Natural killer cell (primary cell): Measurements from ENCODE around the gene BIRC7. TPM values are rescaled to one million over a fixed set of nuclear protein-coding genes. Genes with fewer than 3 reads are reported as not detected.

Experiments used
- ATAC-seq, 3 donors: fragments of 150-1000 bp in 2 of 3; fragments of 200-7000 bp in 1 of 3; cut with Tn5 transposase; 1 replicate in 1 of 3; 2 replicates in 2 of 3; pipeline ENCODE4 v1.10.0; 2021; ENCODE audit warnings: mild to moderate bottlenecking in 2 of 3, moderate library complexity in 2 of 3
- DNase-seq, 2 donors: peaks; one replicate each; pipeline versions ENCODE4 v3.0.0 to v3.0.0-alpha.2; 2013 to 2021; ENCODE audit warnings: mixed read lengths in 1 of 2
- H3K27ac ChIP-seq: one replicate; pipeline ENCODE4 v1.5.1; 2013; ENCODE audit warnings: mild to moderate bottlenecking, low read length
- H3K27me3 ChIP-seq: one replicate; pipeline ENCODE4 v1.6.1; 2013; ENCODE audit warnings: low read length; ENCODE audit not compliant: control insufficient read depth, insufficient read depth
- H3K36me3 ChIP-seq: one replicate; pipeline ENCODE4 v1.6.1; 2013; ENCODE audit warnings: low read length; ENCODE audit not compliant: control insufficient read depth, insufficient read depth
- H3K4me1 ChIP-seq: one replicate; pipeline ENCODE4 v1.6.1; 2013; ENCODE audit warnings: low read length; ENCODE audit not compliant: control insufficient read depth, insufficient read depth
- H3K4me3 ChIP-seq: one replicate; pipeline ENCODE4 v1.5.1; 2013; ENCODE audit warnings: low read length
- H3K9me3 ChIP-seq: one replicate; pipeline ENCODE4 v1.6.1; 2013; ENCODE audit warnings: low read length; ENCODE audit not compliant: control insufficient read depth, insufficient read depth
- H3K27ac Mint-ChIP-seq, 2 donors: one replicate each; pipeline ENCODE4 v1.8.0; 2022; ENCODE audit warnings: mild to moderate bottlenecking in 2 of 2, mixed read lengths in 2 of 2, moderate library complexity in 1 of 2
- H3K27me3 Mint-ChIP-seq, 2 donors: one replicate each; pipeline ENCODE4 v1.8.0; 2022; ENCODE audit warnings: low read depth in 2 of 2, mixed read lengths in 2 of 2
- H3K36me3 Mint-ChIP-seq: one replicate; pipeline ENCODE4 v1.8.0; 2022; ENCODE audit warnings: mixed read lengths
- H3K4me1 Mint-ChIP-seq, 2 donors: one replicate each; pipeline ENCODE4 v1.8.0; 2022; ENCODE audit warnings: mixed read lengths in 2 of 2
- H3K4me3 Mint-ChIP-seq: one replicate; pipeline ENCODE4 v1.8.0; 2022; ENCODE audit warnings: mild to moderate bottlenecking, moderate library complexity, mixed read lengths
- H3K9me3 Mint-ChIP-seq, 2 donors: one replicate each; pipeline ENCODE4 v1.8.0; 2022; ENCODE audit warnings: mixed read lengths in 2 of 2
- WGBS: methylation state at CpG from one replicate; pipeline ENCODE4 v1.1.7; 2013; ENCODE audit warnings: missing lambda C conversion rate; ENCODE audit not compliant: insufficient coverage; 5-methylcytosine and 5-hydroxymethylcytosine counted together
- intact Hi-C: fragments of 100-400 bp; cut with micrococcal nuclease; formaldehyde crosslinking; loops from one replicate; pipeline ENCODE4 v1.14.2; 2022
- total RNA-seq, 4 donors: library from RNA; stranded (reverse); fragments of 120-200 nt in 1 of 4; gene quantifications; one replicate each; pipeline versions ENCODE4 v1.2.3 to v1.2.4, GENCODE V29; 2013 to 2022
- TF ChIP-seq, protein P1 (sequence below): fragments of 200-600 bp; IDR thresholded peaks from one replicate; pipeline ENCODE4 v1.8.0; 2022; ENCODE audit warnings: antibody characterized with exemption

BIRC7 gene
- total RNA-seq, 3 donors from 2014 or later (not counting 1 experiment from before 2014, with no cell fraction given): not detected

- H3K27ac Mint-ChIP-seq: no peak overlapping the region
- H3K36me3 Mint-ChIP-seq: no peaks in the 10 kb centered on the region
- Histone ChIP-seq H3K27me3 (peaks cover 16% of the 10 kb centered on the region), H3K36me3 (no peaks in the 10 kb centered on the region), H3K4me1 (peaks cover 3% of the 10 kb centered on the region), H3K27ac (no peak overlapping the region), H3K4me3 (no peak overlapping the region), H3K9me3 (no peaks in the 10 kb centered on the region)
- ATAC-seq: no peak
- H3K27me3 Mint-ChIP-seq: peaks cover 22 to 23% of the 10 kb centered on the region in 2 donors
- WGBS: 53% methylated on average over 16 of the region's 18 CpGs
- H3K9me3 Mint-ChIP-seq: no peaks in the 10 kb centered on the region
- H3K4me3 Mint-ChIP-seq: no peak overlapping the region
- intact Hi-C loops: no loop called here
- TF ChIP-seq, protein P1, sequence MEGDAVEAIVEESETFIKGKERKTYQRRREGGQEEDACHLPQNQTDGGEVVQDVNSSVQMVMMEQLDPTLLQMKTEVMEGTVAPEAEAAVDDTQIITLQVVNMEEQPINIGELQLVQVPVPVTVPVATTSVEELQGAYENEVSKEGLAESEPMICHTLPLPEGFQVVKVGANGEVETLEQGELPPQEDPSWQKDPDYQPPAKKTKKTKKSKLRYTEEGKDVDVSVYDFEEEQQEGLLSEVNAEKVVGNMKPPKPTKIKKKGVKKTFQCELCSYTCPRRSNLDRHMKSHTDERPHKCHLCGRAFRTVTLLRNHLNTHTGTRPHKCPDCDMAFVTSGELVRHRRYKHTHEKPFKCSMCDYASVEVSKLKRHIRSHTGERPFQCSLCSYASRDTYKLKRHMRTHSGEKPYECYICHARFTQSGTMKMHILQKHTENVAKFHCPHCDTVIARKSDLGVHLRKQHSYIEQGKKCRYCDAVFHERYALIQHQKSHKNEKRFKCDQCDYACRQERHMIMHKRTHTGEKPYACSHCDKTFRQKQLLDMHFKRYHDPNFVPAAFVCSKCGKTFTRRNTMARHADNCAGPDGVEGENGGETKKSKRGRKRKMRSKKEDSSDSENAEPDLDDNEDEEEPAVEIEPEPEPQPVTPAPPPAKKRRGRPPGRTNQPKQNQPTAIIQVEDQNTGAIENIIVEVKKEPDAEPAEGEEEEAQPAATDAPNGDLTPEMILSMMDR: no peak
- no peaks in the 10 kb centered on the region for H3K4me1 Mint-ChIP-seq
- DNase-seq: no peak
Observed at GRCh38 chr20:63232235-63233060, 3.3 kb upstream of the BIRC7 start.

GRCh38 chr20:63233061-63233344 is 2.7 kb upstream of the BIRC7 start:
- no peaks in the 10 kb centered on the region for H3K36me3 ChIP-seq
- no peak overlapping the region for H3K4me3 Mint-ChIP-seq
- TF ChIP-seq, protein P1: no peak
- H3K27me3 Mint-ChIP-seq: peaks cover 22 to 23% of the 10 kb centered on the region in 2 donors
- H3K9me3 Mint-ChIP-seq: no peaks in the 10 kb centered on the region
- H3K4me1 Mint-ChIP-seq: no peaks in the 10 kb centered on the region
- no peaks in the 10 kb centered on the region for H3K36me3 Mint-ChIP-seq
- H3K4me3 ChIP-seq: no peak overlapping the region
- no peaks in the 10 kb centered on the region for H3K9me3 ChIP-seq
- peaks cover 3% of the 10 kb centered on the region for H3K4me1 ChIP-seq
- WGBS: 87% methylated on average over 2 of the region's 3 CpGs
- ATAC-seq (no peak), DNase-seq (no peak)
- peaks cover 16% of the 10 kb centered on the region for H3K27me3 ChIP-seq
- H3K27ac ChIP-seq: no peak overlapping the region
- H3K27ac Mint-ChIP-seq: no peak overlapping the region
- intact Hi-C loops: no loop called here

DNA sequence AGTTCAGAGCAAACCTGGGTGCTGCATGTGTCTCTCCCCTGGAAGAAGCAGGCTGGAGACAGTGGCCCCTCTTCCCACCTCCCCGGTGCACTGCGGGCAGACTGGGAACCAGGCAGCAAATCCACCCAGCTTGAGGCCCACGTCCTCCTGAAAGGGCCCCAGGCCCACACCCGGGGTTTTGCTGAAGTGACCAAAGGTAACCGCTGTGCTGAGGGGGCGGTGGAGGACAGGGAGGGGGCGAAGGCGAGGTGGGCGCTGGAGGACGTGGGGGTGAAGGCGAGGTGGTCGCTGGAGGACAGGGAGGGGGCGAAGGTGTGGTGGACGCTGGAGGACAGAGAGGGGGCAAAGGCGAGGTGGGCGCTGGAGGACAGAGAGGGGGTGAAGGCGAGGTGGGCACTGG is 1.8 kb upstream of the BIRC7 start:
- ATAC-seq (no peak), DNase-seq (no peak)
- no peaks in the 10 kb centered on the region for H3K36me3 Mint-ChIP-seq
- 88% methylated on average over 17 of the region's 17 CpGs for WGBS
- H3K27ac Mint-ChIP-seq: no peak overlapping the region
- H3K27me3 ChIP-seq: peaks cover 13% of the 10 kb centered on the region
- no peaks in the 10 kb centered on the region for H3K9me3 ChIP-seq
- peaks cover 3% of the 10 kb centered on the region for H3K4me1 ChIP-seq
- no peaks in the 10 kb centered on the region for H3K36me3 ChIP-seq
- H3K4me1 Mint-ChIP-seq: no peaks in the 10 kb centered on the region
- H3K27me3 Mint-ChIP-seq: peaks cover 20 to 23% of the 10 kb centered on the region in 2 donors
- H3K9me3 Mint-ChIP-seq: no peaks in the 10 kb centered on the region
- no peak overlapping the region for H3K27ac ChIP-seq
- no peak overlapping the region for H3K4me3 ChIP-seq
- intact Hi-C loops: no loop called here
- no peak overlapping the region for H3K4me3 Mint-ChIP-seq
- TF ChIP-seq, protein P1: no peak
